ENCODE data around the gene OCEL1.

- TF ChIP-seq HNF4G (IDR thresholded peaks at IDR 0.05; ENCODE audit: borderline replicate concordance, low read depth, low read length) (no peak), HNF4G (CRISPR knock-in tag; IDR thresholded peaks at IDR 0.05; ENCODE audit: borderline replicate concordance, low read depth) (no peak), ZBTB21 (CRISPR knock-in tag; IDR thresholded peaks at IDR 0.05) (no peak), CTCF (CRISPR knock-in tag; IDR thresholded peaks at IDR 0.05) (0 out of 2 replicates have a peak, but pooled peaks have one; percentile 9), ZSCAN30 (CRISPR knock-in tag; IDR thresholded peaks at IDR 0.05) (no peak)
- TF ChIP-seq, protein P1, sequence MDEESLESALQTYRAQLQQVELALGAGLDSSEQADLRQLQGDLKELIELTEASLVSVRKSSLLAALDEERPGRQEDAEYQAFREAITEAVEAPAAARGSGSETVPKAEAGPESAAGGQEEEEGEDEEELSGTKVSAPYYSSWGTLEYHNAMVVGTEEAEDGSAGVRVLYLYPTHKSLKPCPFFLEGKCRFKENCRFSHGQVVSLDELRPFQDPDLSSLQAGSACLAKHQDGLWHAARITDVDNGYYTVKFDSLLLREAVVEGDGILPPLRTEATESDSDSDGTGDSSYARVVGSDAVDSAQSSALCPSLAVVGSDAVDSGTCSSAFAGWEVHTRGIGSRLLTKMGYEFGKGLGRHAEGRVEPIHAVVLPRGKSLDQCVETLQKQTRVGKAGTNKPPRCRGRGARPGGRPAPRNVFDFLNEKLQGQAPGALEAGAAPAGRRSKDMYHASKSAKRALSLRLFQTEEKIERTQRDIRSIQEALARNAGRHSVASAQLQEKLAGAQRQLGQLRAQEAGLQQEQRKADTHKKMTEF (CRISPR knock-in tag; IDR thresholded peaks at IDR 0.05), result no peak
These were observed 6.7 kb upstream of the OCEL1 start for GRCh38 chr19:17219286-17219685.

Measured in HepG2 (cell line).